Liver (tissue), 9 donors: Measurements from ENCODE around the gene PEX6. TPM values are rescaled to one million over a fixed set of nuclear protein-coding genes. Genes with fewer than 3 reads are reported as not detected.

Source experiments
- DNase-seq: peaks from one replicate; pipeline ENCODE4 v3.0.0-alpha.2; 2017; ENCODE audit warnings: low spot score
- H3K27ac ChIP-seq, 2 donors: one replicate each; pipeline ENCODE4 v1.7.0; 2013; ENCODE audit warnings: inconsistent platforms in 2 of 2, low read length in 2 of 2, control low read depth in 1 of 2, low read depth in 1 of 2, mild to moderate bottlenecking in 1 of 2
- H3K27me3 ChIP-seq, 4 donors: one replicate each; pipeline versions ENCODE4 v1.6.1 to v1.7.0; 2013; ENCODE audit warnings: low read length in 3 of 4, inconsistent platforms in 1 of 4, mild to moderate bottlenecking in 1 of 4, moderate library complexity in 1 of 4; ENCODE audit not compliant: control insufficient read depth in 4 of 4, insufficient read depth in 4 of 4
- H3K36me3 ChIP-seq, 4 donors: one replicate each; pipeline versions ENCODE4 v1.6.1 to v1.7.0; 2013; ENCODE audit warnings: low read length in 3 of 4, mild to moderate bottlenecking in 3 of 4, low read depth in 1 of 4, moderate library complexity in 1 of 4; ENCODE audit not compliant: control insufficient read depth in 4 of 4, insufficient read depth in 3 of 4
- H3K4me1 ChIP-seq, 4 donors: one replicate each; pipeline versions ENCODE4 v1.6.1 to v1.7.0; 2013; ENCODE audit warnings: low read length in 3 of 4, mild to moderate bottlenecking in 3 of 4, moderate library complexity in 1 of 4; ENCODE audit not compliant: control insufficient read depth in 4 of 4, insufficient read depth in 4 of 4
- H3K4me3 ChIP-seq, 3 donors: one replicate each; pipeline versions ENCODE4 v1.6.1 to v1.7.0; 2013; ENCODE audit warnings: low read length in 3 of 3, control low read depth in 1 of 3, low read depth in 1 of 3, mild to moderate bottlenecking in 1 of 3
- H3K9ac ChIP-seq, 2 donors: one replicate each; pipeline ENCODE4 v1.7.0; 2013; ENCODE audit warnings: low read length in 2 of 2, mild to moderate bottlenecking in 2 of 2, moderate library complexity in 2 of 2, control low read depth in 1 of 2, low read depth in 1 of 2
- H3K9me3 ChIP-seq, 4 donors: one replicate each; pipeline versions ENCODE4 v1.6.1 to v1.7.0; 2013; ENCODE audit warnings: low read length in 3 of 4; ENCODE audit not compliant: control insufficient read depth in 4 of 4
- CTCF ChIP-seq: fragments of 150-350 bp; IDR thresholded peaks from 2 replicates; pipeline ENCODE4 v1.5.1; 2017; ENCODE audit warnings: improper control_type of control experiment, low read depth, low read length; ENCODE audit not compliant: missing input control
- FOXA1 ChIP-seq: IDR thresholded peaks from 2 replicates; pipeline ENCODE4 v1.6.1; 2016; ENCODE audit warnings: antibody characterized with exemption
- GABPA ChIP-seq, 2 donors: IDR thresholded peaks in 1 of 2; conservative IDR thresholded peaks in 1 of 2; 2 replicates each; pipeline ENCODE4 v1.6.1; 2016; ENCODE audit warnings: antibody characterized with exemption in 2 of 2, mild to moderate bottlenecking in 1 of 2, moderate library complexity in 1 of 2
- HNF4A ChIP-seq, 2 donors: conservative IDR thresholded peaks; 2 replicates each; pipeline ENCODE4 v1.6.1; 2016; ENCODE audit warnings: antibody characterized with exemption in 2 of 2, mild to moderate bottlenecking in 2 of 2
- HNF4G ChIP-seq: IDR thresholded peaks from 2 replicates; pipeline ENCODE4 v1.6.1; 2016; ENCODE audit warnings: antibody characterized with exemption
- NR2F2 ChIP-seq: IDR thresholded peaks from 2 replicates; pipeline ENCODE4 v1.6.1; 2016; ENCODE audit warnings: antibody characterized with exemption
- RAD21 ChIP-seq, 2 donors: IDR thresholded peaks; 2 replicates each; pipeline ENCODE4 v1.6.1; 2016; ENCODE audit warnings: antibody characterized with exemption in 2 of 2, mild to moderate bottlenecking in 2 of 2
- REST ChIP-seq: IDR thresholded peaks from 2 replicates; pipeline ENCODE4 v1.6.1; 2016; ENCODE audit warnings: antibody characterized with exemption, mild to moderate bottlenecking
- RXRA ChIP-seq, 2 donors: IDR thresholded peaks; 2 replicates each; pipeline ENCODE4 v1.6.1; 2017 to 2018; ENCODE audit warnings: antibody characterized with exemption in 2 of 2, mild to moderate bottlenecking in 1 of 2
- SP1 ChIP-seq: IDR thresholded peaks from 2 replicates; pipeline ENCODE4 v1.6.1; 2018; ENCODE audit warnings: antibody characterized with exemption, mild to moderate bottlenecking
- TAF1 ChIP-seq: conservative IDR thresholded peaks from 2 replicates; pipeline ENCODE4 v1.6.1; 2016; ENCODE audit warnings: antibody characterized with exemption, mild to moderate bottlenecking
- YY1 ChIP-seq: IDR thresholded peaks from 2 replicates; pipeline ENCODE4 v1.6.1; 2016; ENCODE audit warnings: antibody characterized with exemption, mild to moderate bottlenecking
- ZBTB33 ChIP-seq: IDR thresholded peaks from 2 replicates; pipeline ENCODE4 v1.6.1; 2016; ENCODE audit warnings: antibody characterized with exemption
- WGBS: extraction: QIAGEN DNeasy Blood & Tissue Kit; methylation state at CpG from one replicate; pipeline ENCODE4 v1.1.7; 2013; 5-methylcytosine and 5-hydroxymethylcytosine counted together
- polyA plus RNA-seq, 2 donors: library from polyadenylated mRNA; stranded (reverse) in 1 of 2; unstranded in 1 of 2; fragments of 200-250 nt in 1 of 2; fragments of >200 nt in 1 of 2; fragmentation: Nextera tagmentation in 1 of 2; extraction: Ambion mirVana in 1 of 2; gene quantifications; one replicate each; pipeline versions ENCODE4 v1.2.1 to v1.2.3, GENCODE V29; 2013 to 2015
- total RNA-seq, 2 donors: library from RNA; depleted of rRNA; stranded (reverse); fragments of >200 nt; gene quantifications; one replicate each; pipeline ENCODE4 v1.2.3, GENCODE V29; 2014
- donor health status: healthy.
- donor health status: healthy.
- donor health status: healthy.
- donor health status: healthy.
- donor health status: healthy.

PEX6 gene
- total and polyA plus RNA-seq, 4 donors: 5.4 to 20.7 (median 15.2) TPM

GRCh38 chr6:43007126-43007525 lies 28.1 kb upstream of the PEX6 start:
- Histone ChIP-seq H3K27me3 (no peaks in the 10 kb centered on the region), H3K9me3 (no peaks in the 10 kb centered on the region), H3K4me1 (peaks cover 0 to under 1% (median 0%) of the 10 kb centered on the region in 4 donors), H3K4me3 (no peak overlapping the region), H3K9ac (no peak overlapping the region), H3K27ac (no peak overlapping the region), H3K36me3 (peaks cover 2 to 52% (median 31%) of the 10 kb centered on the region in 4 donors)
- no peak for TF ChIP-seq REST
- DNase-seq: no peak
- 93% methylated on average over 9 of the region's 9 CpGs for WGBS

GRCh38 chr6:43006251-43006650 lies 27.3 kb upstream of the PEX6 start:
- no peak overlapping the region for H3K27ac ChIP-seq
- WGBS: 97% methylated on average over 11 of the region's 11 CpGs
- H3K4me1 ChIP-seq: no peaks in the 10 kb centered on the region
- no peak overlapping the region for H3K4me3 ChIP-seq
- no peak overlapping the region for H3K9ac ChIP-seq
- no peak for TF ChIP-seq NR2F2
- no peak for TF ChIP-seq RXRA (IDR thresholded peaks at IDR 0.05)
- no peak for TF ChIP-seq SP1
- no peak for TF ChIP-seq HNF4A (conservative IDR thresholded peaks at IDR 0.05)
- TF ChIP-seq FOXA1: no peak
- no peak for TF ChIP-seq YY1
- TF ChIP-seq ZBTB33: no peak
- TF ChIP-seq HNF4G: no peak
- TF ChIP-seq GABPA (IDR thresholded peaks at IDR 0.05 in 1 of 2, conservative IDR thresholded peaks at IDR 0.05 in 1 of 2): no peak
- TF ChIP-seq CTCF: no peak
- no peak for TF ChIP-seq TAF1
- no peak for TF ChIP-seq REST
- no peak for TF ChIP-seq RAD21 (IDR thresholded peaks at IDR 0.05)
- H3K9me3 ChIP-seq: no peaks in the 10 kb centered on the region
- H3K36me3 ChIP-seq: peaks cover 2 to 43% (median 27%) of the 10 kb centered on the region in 4 donors
- no peaks in the 10 kb centered on the region for H3K27me3 ChIP-seq
- no peak for DNase-seq
